K562 (cell line): Measurements from ENCODE around the gene F12. TPM values are rescaled to one million over a fixed set of nuclear protein-coding genes. Genes with fewer than 3 reads are reported as not detected.

ENCODE experiments used
- E2F3 ChIP-seq: fragments of 250-450 bp; sonication (Bioruptor Pico); IDR thresholded peaks from 2 replicates; pipeline ENCODE4 v1.4.0; 2020; ENCODE audit warnings: mild to moderate bottlenecking
- MCM7 ChIP-seq, 2 experiments: fragments of 450-650 bp; IDR thresholded peaks; 2 replicates each; pipeline ENCODE4 v1.6.1; 2016 to 2018
- RERE ChIP-seq: sonication (generic); formaldehyde crosslinking; IDR thresholded peaks from 2 replicates; pipeline ENCODE4 v1.8.0; 2023; ENCODE audit warnings: missing genetic modification reagents, mild to moderate bottlenecking, borderline replicate concordance
- SMAD4 ChIP-seq: fragments of 250-450 bp; sonication (Bioruptor Pico); conservative IDR thresholded peaks from 2 replicates; pipeline ENCODE4 v1.8.0; 2021; ENCODE audit warnings: inconsistent platforms, mild to moderate bottlenecking, moderate library complexity
- STAT5B ChIP-seq: fragments of 250-450 bp; sonication (Bioruptor Pico); IDR thresholded peaks from 2 replicates; pipeline ENCODE4 v1.8.0; 2021; ENCODE audit warnings: mild to moderate bottlenecking, inconsistent platforms
- ZNF407 ChIP-seq: fragments of 450-650 bp; IDR thresholded peaks from 2 replicates; pipeline ENCODE4 v1.6.1; 2016; ENCODE audit warnings: low read depth
- ZNF518B ChIP-seq: fragments of 250-450 bp; sonication (Bioruptor Pico); IDR thresholded peaks from 2 replicates; pipeline ENCODE4 v1.5.0; 2021; ENCODE audit warnings: mild to moderate bottlenecking, moderate library complexity
- polyA plus RNA-seq, 8 experiments: library from polyadenylated mRNA; depleted of rRNA in 4 of 8; stranded (reverse) in 5 of 8; unstranded in 3 of 8; fragments of >200 nt; fragmentation: Nextera tagmentation in 2 of 8; fragmentation: Illumina TruSeq in 1 of 8; extraction: Ambion mirVana in 2 of 8; extraction: Trizol in 1 of 8; gene quantifications; 2 replicates each; pipeline versions ENCODE4 v1.2.1 to v1.2.3, GENCODE V29; 2011 to 2014; ENCODE audit warnings: inconsistent platforms in 1 of 8, missing spikeins in 1 of 8
- total RNA-seq, 7 experiments: library from RNA; depleted of rRNA in 6 of 7; stranded (reverse); fragments of >200 nt in 6 of 7; fragmentation: Illumina TruSeq in 2 of 7; extraction: Trizol in 2 of 7; gene quantifications; 2 replicates each; pipeline versions ENCODE4 v1.2.1 to v1.2.3, GENCODE V29; 2011 to 2021; ENCODE audit warnings: low replicate concordance in 1 of 7

Gene F12
- total and polyA plus RNA-seq, 9 of the 15 experiments (the other 6 are each of a cell fraction or from before 2014, with no cell fraction given), result 0.59 to 18.3 (median 3.6) TPM

- TF ChIP-seq ZNF518B (CRISPR knock-in tag) (no peak; the same call in 1 of the 2 replicates), RERE (CRISPR knock-in tag) (no peak), MCM7 (IDR thresholded peaks at IDR 0.05) (no peak), STAT5B (CRISPR knock-in tag) (no peak), SMAD4 (CRISPR knock-in tag) (peak; percentile 76), E2F3 (CRISPR knock-in tag) (no peak), ZNF407 (no peak)
Observed at GRCh38 chr5:177446200-177447065, 37.1 kb upstream of the F12 start, which contains the start of gene PRR7 (continued).
